Right lobe of liver (tissue), 6 donors: ENCODE results near the gene CCDC182. TPM values are rescaled to one million over a fixed set of nuclear protein-coding genes. Genes with fewer than 3 reads are reported as not detected.

Experiments
- ATAC-seq, 4 donors: fragments of 200-7000 bp; cut with Tn5 transposase; one replicate each; pipeline ENCODE4 v1.9.1; 2020; ENCODE audit warnings: mild to moderate bottlenecking in 4 of 4, moderate library complexity in 4 of 4
- DNase-seq, 3 donors: peaks; one replicate each; pipeline ENCODE4 v3.0.0-alpha.2; 2020
- H3K27ac ChIP-seq, 3 donors: fragments of 200-600 bp; one replicate each; pipeline ENCODE4 v1.8.0; 2022
- H3K27me3 ChIP-seq, 2 donors: fragments of 200-600 bp; one replicate each; pipeline ENCODE4 v1.8.0; 2022
- H3K36me3 ChIP-seq, 4 donors: fragments of 200-600 bp; sonication (generic) in 1 of 4; one replicate each; pipeline versions ENCODE4 v1.5.1 to v1.8.0; 2017 to 2022; ENCODE audit warnings: control low read depth in 1 of 4
- H3K4me1 ChIP-seq, 4 donors: fragments of 200-600 bp; sonication (generic) in 1 of 4; one replicate each; pipeline versions ENCODE4 v1.5.1 to v1.8.0; 2017 to 2022; ENCODE audit warnings: control low read depth in 1 of 4
- H3K4me3 ChIP-seq, 3 donors: fragments of 200-600 bp; one replicate each; pipeline ENCODE4 v1.8.0; 2022
- H3K9me3 ChIP-seq, 4 donors: fragments of 200-600 bp; sonication (generic) in 1 of 4; one replicate each; pipeline versions ENCODE4 v1.5.1 to v1.8.0; 2017 to 2022; ENCODE audit warnings: control low read depth in 1 of 4
- CTCF ChIP-seq, 4 donors: fragments of 200-600 bp in 3 of 4; fragments of 450-650 bp in 1 of 4; IDR thresholded peaks; one replicate each; pipeline versions ENCODE4 v1.5.1 to v1.8.0; 2016 to 2022; ENCODE audit warnings: antibody characterized with exemption in 4 of 4, mild to moderate bottlenecking in 2 of 4
- POLR2A ChIP-seq: fragments of 450-650 bp; IDR thresholded peaks from one replicate; pipeline ENCODE4 v1.6.1; 2017; ENCODE audit warnings: antibody characterized with exemption, mild to moderate bottlenecking
- WGBS: methylation state at CpG from one replicate; pipeline ENCODE4 v1.1.6; 2018; ENCODE audit warnings: low coverage, low lambda C conversion rate; ENCODE audit not compliant: insufficient coverage; ENCODE audit errors: missing lambda C conversion rate; 5-methylcytosine and 5-hydroxymethylcytosine counted together
- intact Hi-C, 2 donors: fragments of 100-400 bp; cut with DNase I; formaldehyde crosslinking; loops; one replicate each; pipeline versions ENCODE4 v1.11.2 to v1.14.1; 2022
- total RNA-seq, 6 experiments: library from RNA; depleted of rRNA in 2 of 6; stranded (reverse); fragments of >200 nt in 2 of 6; fragmentation: NEBNext Ultra II Directional in 3 of 6; extraction: Animal tissue kit (Norgen Biotek cat#: 25700) in 3 of 6; gene quantifications; one replicate each; pipeline versions ENCODE4 v1.1.0 to v1.2.4, GENCODE V29; 2016 to 2023
- donor health status: DM: no; HTN: yes; CAD: no.
- donor health status: DM: no; HTN: no; CAD: no.
- donor health status: DM: no; HTN: no; CAD: no.
- donor health status: DM: no; HTN: yes; CAD: no.
- donor health status: DM: no; HTN: yes; CAD: no.

The CCDC182 gene
- total RNA-seq, 6 experiments from 2014 or later: not detected

- no peaks in the 10 kb centered on the region for H3K36me3 ChIP-seq
- no peak overlapping the region for H3K27ac ChIP-seq
- DNase-seq (no peak), ATAC-seq (no peak)
- TF ChIP-seq CTCF (IDR thresholded peaks at IDR 0.05): no peak
- no peak for TF ChIP-seq POLR2A
- WGBS: no CpG with 5 or more reads among the region's 1 CpG
- intact Hi-C loops: no loop called here
- no peak overlapping the region for H3K4me3 ChIP-seq
- H3K9me3 ChIP-seq: no peaks in the 10 kb centered on the region
- H3K4me1 ChIP-seq: no peaks in the 10 kb centered on the region
- no peaks in the 10 kb centered on the region for H3K27me3 ChIP-seq
These were observed 13.6 kb upstream of the CCDC182 start for GRCh38 chr17:57758654-57759053.

- Histone ChIP-seq H3K36me3 (no peaks in the 10 kb centered on the region), H3K4me3 (no peak overlapping the region), H3K4me1 (no peaks in the 10 kb centered on the region), H3K27me3 (no peaks in the 10 kb centered on the region), H3K27ac (no peak overlapping the region), H3K9me3 (no peaks in the 10 kb centered on the region)
- TF ChIP-seq POLR2A (no peak), CTCF (IDR thresholded peaks at IDR 0.05) (no peak)
- intact Hi-C loops: no loop called here
- ATAC-seq (no peak), DNase-seq (no peak)
- 65% methylated on average over 5 of the region's 9 CpGs for WGBS
These were observed 12.6 kb upstream of the CCDC182 start for GRCh38 chr17:57757735-57758134.

- Histone ChIP-seq H3K27me3 (no peaks in the 10 kb centered on the region), H3K36me3 (no peaks in the 10 kb centered on the region), H3K9me3 (no peaks in the 10 kb centered on the region), H3K27ac (no peak overlapping the region), H3K4me3 (no peak overlapping the region), H3K4me1 (no peaks in the 10 kb centered on the region)
- TF ChIP-seq CTCF (IDR thresholded peaks at IDR 0.05) (no peak), POLR2A (no peak)
- intact Hi-C loops: no loop called here
- DNase-seq: no peak
- ATAC-seq: no peak
- 54% methylated on average over 3 of the region's 7 CpGs for WGBS
These were observed 11.9 kb upstream of the CCDC182 start for GRCh38 chr17:57756951-57757350.

- Histone ChIP-seq H3K4me3 (no peak overlapping the region), H3K4me1 (no peaks in the 10 kb centered on the region), H3K36me3 (no peaks in the 10 kb centered on the region), H3K9me3 (no peaks in the 10 kb centered on the region), H3K27me3 (no peaks in the 10 kb centered on the region), H3K27ac (no peak overlapping the region)
- no peak for TF ChIP-seq CTCF (IDR thresholded peaks at IDR 0.05)
- TF ChIP-seq POLR2A: no peak
- intact Hi-C loops: no loop called here
- DNase-seq (no peak), ATAC-seq (no peak)
- 62% methylated on average over 4 of the region's 6 CpGs for WGBS
These were observed 10.5 kb upstream of the CCDC182 start for GRCh38 chr17:57755480-57756070.
